ENCODE data around the gene WDR4.
"Not testable (repeated sequence)": the region's sequence is repeated elsewhere in the genome, so short reads cannot be mapped to it uniquely, and the experiment has no call there.

The WDR4 gene

DNA sequence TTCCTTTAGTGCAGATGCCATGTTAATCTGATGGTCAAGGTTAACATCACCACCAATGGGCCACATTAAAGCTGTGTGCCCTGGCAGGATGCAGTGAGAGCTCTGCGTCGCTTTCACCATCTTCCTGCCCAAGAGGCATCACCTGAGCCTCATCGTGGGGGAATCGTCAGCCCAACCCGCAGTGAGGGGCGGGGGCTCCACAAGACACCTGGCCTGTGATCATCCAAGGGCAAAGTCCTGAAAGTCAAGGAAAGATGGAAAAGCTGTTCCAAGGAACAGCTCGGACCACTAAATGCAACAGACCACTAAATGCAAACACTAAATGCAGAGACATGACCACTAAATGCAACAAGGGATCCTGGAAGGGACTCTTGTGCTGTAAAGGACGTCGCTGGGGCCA lies 49.9 kb downstream of the WDR4 start:
- H3K27me3 ChIP-seq (ENCODE audit: control insufficient read depth, insufficient read depth, low read length) = peaks cover 13% of the 10 kb centered on the region; the same call in 1 of the 2 replicates
- no peaks in the 10 kb centered on the region for H3K9me3 ChIP-seq (ENCODE audit: control insufficient read depth, insufficient read depth, low read length)
- H3K27ac ChIP-seq (ENCODE audit: low read depth, low read length) = no peak overlapping the region
- no peaks in the 10 kb centered on the region for H3K36me3 ChIP-seq (ENCODE audit: control insufficient read depth, insufficient read depth, low read length)
- no peak overlapping the region for H3K9ac ChIP-seq (ENCODE audit: low read depth, low read length)
- peaks cover 6% of the 10 kb centered on the region; the same call in 1 of the 2 replicates for H3K4me1 ChIP-seq (ENCODE audit: control insufficient read depth, insufficient read depth, low read length)
- no peak overlapping the region for H3K4me3 ChIP-seq (ENCODE audit: low read depth, low read length)

DNA sequence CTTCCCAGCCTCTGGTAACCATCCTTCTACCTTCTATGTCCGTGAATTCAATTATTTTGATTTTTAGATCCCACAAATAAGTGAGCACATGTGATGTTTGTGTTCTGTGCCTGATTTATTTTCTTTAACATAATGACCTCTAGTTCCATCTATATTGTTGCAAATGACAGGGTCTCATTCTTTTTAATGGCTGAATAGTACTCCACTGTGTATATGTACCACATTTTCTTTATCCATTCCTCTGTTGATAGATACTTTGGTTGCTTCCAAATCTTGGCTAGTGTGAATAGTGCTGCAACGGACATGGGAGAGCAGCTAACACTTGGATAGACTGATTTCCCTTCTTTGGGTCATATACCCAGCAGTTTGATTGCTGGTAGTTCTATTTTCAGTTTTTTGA lies 51.8 kb downstream of the WDR4 start:
- Histone ChIP-seq H3K9me3 (ENCODE audit: control insufficient read depth, insufficient read depth, low read length) (no peaks in the 10 kb centered on the region), H3K4me1 (ENCODE audit: control insufficient read depth, insufficient read depth, low read length) (no peaks in the 10 kb centered on the region), H3K27ac (ENCODE audit: low read depth, low read length) (no peak overlapping the region), H3K36me3 (ENCODE audit: control insufficient read depth, insufficient read depth, low read length) (no peaks in the 10 kb centered on the region), H3K9ac (ENCODE audit: low read depth, low read length) (no peak overlapping the region), H3K4me3 (ENCODE audit: low read depth, low read length) (no peak overlapping the region), H3K27me3 (ENCODE audit: control insufficient read depth, insufficient read depth, low read length) (peaks cover 13% of the 10 kb centered on the region; the same call in 1 of the 2 replicates)

DNA sequence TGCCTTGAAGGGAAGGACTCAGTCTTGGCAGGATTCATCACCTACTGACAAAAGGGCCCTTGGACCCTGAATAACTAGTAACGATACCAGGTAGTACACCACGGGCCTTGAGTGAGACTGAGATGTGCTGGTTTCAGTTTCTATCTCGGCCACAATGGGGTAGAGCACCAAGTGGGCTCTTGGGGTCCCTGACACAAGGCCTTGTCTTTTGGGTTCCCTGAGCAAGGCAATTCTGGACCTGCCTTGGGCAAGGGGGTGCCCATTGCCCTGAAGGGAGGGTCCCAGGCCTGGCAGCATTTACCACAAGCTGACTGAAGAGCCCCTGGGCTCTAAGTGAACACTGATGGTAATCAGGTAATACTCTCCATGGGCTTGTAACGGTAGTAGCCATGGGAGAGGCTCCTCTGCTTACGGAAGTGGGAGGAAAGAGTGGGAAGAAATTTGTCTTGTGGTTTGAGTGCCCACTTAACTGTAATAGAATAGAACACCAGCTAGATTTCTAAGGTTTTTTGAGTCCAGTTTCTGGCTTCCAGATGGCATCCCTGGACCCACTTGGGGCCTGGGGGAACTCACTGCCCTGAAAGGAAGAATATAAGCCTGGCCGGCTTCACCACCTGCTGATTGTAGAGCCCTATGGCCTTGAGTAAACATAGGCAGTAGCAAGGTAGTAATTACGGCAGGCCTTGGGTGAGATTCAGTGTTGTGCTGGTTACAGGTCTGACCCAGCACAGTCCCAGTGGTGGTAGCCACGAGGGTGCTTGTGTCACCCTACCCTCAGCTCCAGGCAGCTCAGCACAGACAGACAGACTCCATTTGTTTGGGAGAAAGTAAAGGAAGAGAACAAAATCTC lies 58.5 kb downstream of the WDR4 start:
- Histone ChIP-seq H3K9ac (ENCODE audit: low read depth, low read length) (no peak overlapping the region), H3K4me1 (ENCODE audit: control insufficient read depth, insufficient read depth, low read length) (no peaks in the 10 kb centered on the region; the same call in 1 of the 2 replicates), H3K27ac (ENCODE audit: low read depth, low read length) (no peak overlapping the region), H3K27me3 (ENCODE audit: control insufficient read depth, insufficient read depth, low read length) (no peaks in the 10 kb centered on the region; the same call in 1 of the 2 replicates), H3K4me3 (ENCODE audit: low read depth, low read length) (no peak overlapping the region), H3K9me3 (ENCODE audit: control insufficient read depth, insufficient read depth, low read length) (peaks cover 9% of the 10 kb centered on the region; the same call in 1 of the 2 replicates), H3K36me3 (ENCODE audit: control insufficient read depth, insufficient read depth, low read length) (no peaks in the 10 kb centered on the region)

DNA sequence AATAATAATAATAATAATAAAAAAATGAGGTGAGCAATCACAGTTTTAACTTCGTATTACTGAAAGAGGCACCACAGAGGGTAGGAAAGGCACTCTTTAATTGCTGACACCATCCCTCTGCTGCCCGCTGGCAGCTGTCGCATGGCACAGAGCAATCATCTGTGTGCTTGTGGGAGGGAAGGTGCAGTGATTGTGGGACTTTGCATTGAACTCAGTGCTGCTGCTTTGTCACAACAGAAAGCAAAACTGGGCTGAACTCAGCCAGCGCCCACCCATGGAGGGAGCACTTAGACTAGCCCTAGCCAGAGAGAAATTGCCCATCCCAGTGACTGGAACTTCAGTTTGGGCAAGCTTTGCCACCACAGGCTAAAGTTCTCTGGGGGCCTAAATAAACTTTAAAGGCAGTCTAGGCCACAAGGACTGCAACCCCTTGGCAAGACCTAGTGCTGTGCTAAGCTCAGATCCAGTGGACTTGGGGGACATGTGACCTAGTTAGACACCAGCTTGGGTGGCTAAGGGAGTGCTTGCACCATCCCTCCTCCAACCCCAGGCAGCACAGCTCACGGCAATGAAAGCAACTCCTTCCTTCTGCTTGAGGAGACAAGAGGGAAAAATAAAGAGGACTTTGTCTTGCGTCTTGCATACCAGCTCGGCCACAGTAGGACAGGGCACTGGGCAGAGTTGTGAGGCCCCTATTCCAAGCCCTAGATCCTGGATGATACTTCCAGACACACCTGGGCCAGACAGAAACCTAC lies 59.3 kb downstream of the WDR4 start:
- H3K36me3 ChIP-seq (ENCODE audit: control insufficient read depth, insufficient read depth, low read length) = no peaks in the 10 kb centered on the region
- H3K4me3 ChIP-seq (ENCODE audit: low read depth, low read length) = no peak overlapping the region
- H3K9ac ChIP-seq (ENCODE audit: low read depth, low read length) = no peak overlapping the region
- H3K27ac ChIP-seq (ENCODE audit: low read depth, low read length) = no peak overlapping the region
- H3K9me3 ChIP-seq (ENCODE audit: control insufficient read depth, insufficient read depth, low read length) = peaks cover 14% of the 10 kb centered on the region; the same call in 1 of the 2 replicates
- no peaks in the 10 kb centered on the region; the same call in 1 of the 2 replicates for H3K27me3 ChIP-seq (ENCODE audit: control insufficient read depth, insufficient read depth, low read length)
- H3K4me1 ChIP-seq (ENCODE audit: control insufficient read depth, insufficient read depth, low read length) = no peaks in the 10 kb centered on the region; the same call in 1 of the 2 replicates

DNA sequence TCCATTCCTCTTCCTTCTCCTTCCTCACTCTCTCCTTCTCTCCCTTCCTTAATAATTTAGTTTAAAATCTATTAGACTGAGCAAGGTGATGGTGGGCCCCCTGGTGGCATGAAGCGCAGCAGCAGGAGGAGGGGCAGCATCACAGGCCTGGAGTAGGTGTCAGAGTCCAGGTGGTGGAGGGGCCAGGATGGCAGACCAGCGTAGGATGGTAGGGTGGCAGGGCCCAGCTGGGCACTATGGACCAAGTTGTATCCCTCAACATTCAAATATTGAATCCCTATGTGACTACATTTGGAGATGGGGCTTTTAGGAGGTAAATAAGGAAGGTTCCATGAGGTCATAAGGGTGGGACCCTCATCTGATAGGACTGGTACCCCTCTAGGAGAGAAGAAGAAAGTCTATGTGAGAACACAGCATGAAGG lies 61.0 kb downstream of the WDR4 start:
- H3K27ac ChIP-seq (ENCODE audit: low read depth, low read length) = no peak overlapping the region
- H3K4me3 ChIP-seq (ENCODE audit: low read depth, low read length) = no peak overlapping the region
- no peak overlapping the region for H3K9ac ChIP-seq (ENCODE audit: low read depth, low read length)
- no peaks in the 10 kb centered on the region; the same call in 1 of the 2 replicates for H3K4me1 ChIP-seq (ENCODE audit: control insufficient read depth, insufficient read depth, low read length)
- peaks cover 25% of the 10 kb centered on the region for H3K9me3 ChIP-seq (ENCODE audit: control insufficient read depth, insufficient read depth, low read length)
- H3K36me3 ChIP-seq (ENCODE audit: control insufficient read depth, insufficient read depth, low read length) = no peaks in the 10 kb centered on the region
- H3K27me3 ChIP-seq (ENCODE audit: control insufficient read depth, insufficient read depth, low read length) = no peaks in the 10 kb centered on the region; the same call in 1 of the 2 replicates

DNA sequence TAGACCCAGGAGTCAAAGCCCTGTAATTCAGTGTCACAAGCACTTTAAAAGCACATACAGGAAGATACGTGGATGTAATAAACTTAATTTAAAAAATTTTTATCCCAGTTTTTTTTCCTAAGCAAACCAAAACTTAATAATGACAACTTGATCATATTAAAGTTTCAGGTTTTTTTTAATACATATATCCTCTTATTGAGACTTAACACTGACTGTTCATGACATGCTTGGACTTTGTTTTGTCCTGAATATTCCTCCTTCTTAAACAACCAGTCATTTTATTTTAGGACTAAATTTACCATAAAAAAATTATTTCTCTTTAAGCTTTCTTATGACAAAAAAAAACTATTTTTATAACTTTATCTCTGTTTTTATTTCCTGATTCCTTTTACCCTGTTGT lies 64.1 kb downstream of the WDR4 start:
- no peaks in the 10 kb centered on the region for H3K4me1 ChIP-seq (ENCODE audit: control insufficient read depth, insufficient read depth, low read length)
- no peaks in the 10 kb centered on the region for H3K36me3 ChIP-seq (ENCODE audit: control insufficient read depth, insufficient read depth, low read length)
- no peak overlapping the region for H3K9ac ChIP-seq (ENCODE audit: low read depth, low read length)
- peaks cover 25% of the 10 kb centered on the region for H3K9me3 ChIP-seq (ENCODE audit: control insufficient read depth, insufficient read depth, low read length)
- no peak overlapping the region for H3K27ac ChIP-seq (ENCODE audit: low read depth, low read length)
- H3K27me3 ChIP-seq (ENCODE audit: control insufficient read depth, insufficient read depth, low read length) = no peaks in the 10 kb centered on the region
- H3K4me3 ChIP-seq (ENCODE audit: low read depth, low read length) = no peak overlapping the region

DNA sequence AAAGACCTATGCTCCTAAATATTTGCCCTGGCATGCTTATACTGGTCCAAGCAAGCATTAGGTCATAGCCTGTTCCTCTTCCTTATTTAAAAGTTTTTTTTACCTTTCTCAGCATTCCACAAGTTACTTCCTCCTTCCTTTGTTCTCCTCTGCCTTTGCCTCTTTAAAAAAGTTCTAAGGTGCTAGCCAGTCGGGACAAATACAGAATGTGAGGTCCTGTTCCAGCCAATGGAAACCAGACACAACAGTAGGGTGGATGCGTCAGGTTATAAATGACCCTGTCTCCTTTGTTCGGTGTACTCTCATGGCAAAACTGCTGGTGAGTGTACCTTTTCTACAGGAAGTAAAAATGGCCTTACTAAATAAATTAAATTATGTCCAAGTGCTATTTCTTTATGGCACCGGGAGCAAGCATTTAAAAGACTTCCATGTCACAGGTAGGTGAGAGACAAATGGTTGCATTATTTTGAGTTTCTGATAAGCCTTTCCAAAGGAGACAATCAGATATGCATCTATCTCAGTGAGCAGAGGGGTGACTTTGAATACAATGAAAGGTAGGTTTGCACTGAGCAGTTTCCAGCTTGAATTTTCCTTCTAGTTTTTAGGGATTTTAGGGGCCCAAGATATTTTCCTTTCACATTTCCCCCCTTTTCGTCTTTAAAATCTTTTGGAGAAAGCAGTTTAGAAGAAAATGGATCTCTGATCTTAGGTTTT lies 66.7 kb downstream of the WDR4 start:
- H3K36me3 ChIP-seq (ENCODE audit: control insufficient read depth, insufficient read depth, low read length); H3K27ac ChIP-seq (ENCODE audit: low read depth, low read length); H3K4me3 ChIP-seq (ENCODE audit: low read depth, low read length); H3K9ac ChIP-seq (ENCODE audit: low read depth, low read length); H3K27me3 ChIP-seq (ENCODE audit: control insufficient read depth, insufficient read depth, low read length): not testable (repeated sequence)
- H3K4me1 ChIP-seq (ENCODE audit: control insufficient read depth, insufficient read depth, low read length) = peaks cover 11% of the 10 kb centered on the region
- peaks cover 25% of the 10 kb centered on the region for H3K9me3 ChIP-seq (ENCODE audit: control insufficient read depth, insufficient read depth, low read length)

DNA sequence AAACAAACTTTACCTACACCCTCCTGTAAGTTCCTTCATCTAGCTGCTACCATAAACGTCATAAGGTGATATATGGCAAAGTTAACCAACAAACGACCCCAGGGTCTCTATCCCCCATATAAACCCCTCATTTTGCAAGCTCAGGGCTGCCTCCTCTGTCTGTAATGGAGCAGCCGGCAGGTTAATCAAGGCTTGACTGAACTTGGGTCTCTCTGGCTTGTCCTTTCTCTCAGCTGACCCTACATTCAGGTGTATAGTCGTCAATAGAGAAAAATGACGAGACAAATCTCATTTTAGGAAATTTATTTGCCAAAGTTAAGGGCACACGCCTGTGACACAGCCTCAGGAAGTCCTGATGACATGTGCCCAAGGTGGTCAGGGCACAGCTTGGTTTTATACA lies 67.4 kb downstream of the WDR4 start:
- no peak overlapping the region for H3K27ac ChIP-seq (ENCODE audit: low read depth, low read length)
- H3K4me1 ChIP-seq (ENCODE audit: control insufficient read depth, insufficient read depth, low read length) = peaks cover 14% of the 10 kb centered on the region
- H3K36me3 ChIP-seq (ENCODE audit: control insufficient read depth, insufficient read depth, low read length) = no peaks in the 10 kb centered on the region
- peaks cover 25% of the 10 kb centered on the region for H3K9me3 ChIP-seq (ENCODE audit: control insufficient read depth, insufficient read depth, low read length)
- H3K4me3 ChIP-seq (ENCODE audit: low read depth, low read length) = no peak overlapping the region
- no peak overlapping the region for H3K9ac ChIP-seq (ENCODE audit: low read depth, low read length)
- H3K27me3 ChIP-seq (ENCODE audit: control insufficient read depth, insufficient read depth, low read length) = no peaks in the 10 kb centered on the region

DNA sequence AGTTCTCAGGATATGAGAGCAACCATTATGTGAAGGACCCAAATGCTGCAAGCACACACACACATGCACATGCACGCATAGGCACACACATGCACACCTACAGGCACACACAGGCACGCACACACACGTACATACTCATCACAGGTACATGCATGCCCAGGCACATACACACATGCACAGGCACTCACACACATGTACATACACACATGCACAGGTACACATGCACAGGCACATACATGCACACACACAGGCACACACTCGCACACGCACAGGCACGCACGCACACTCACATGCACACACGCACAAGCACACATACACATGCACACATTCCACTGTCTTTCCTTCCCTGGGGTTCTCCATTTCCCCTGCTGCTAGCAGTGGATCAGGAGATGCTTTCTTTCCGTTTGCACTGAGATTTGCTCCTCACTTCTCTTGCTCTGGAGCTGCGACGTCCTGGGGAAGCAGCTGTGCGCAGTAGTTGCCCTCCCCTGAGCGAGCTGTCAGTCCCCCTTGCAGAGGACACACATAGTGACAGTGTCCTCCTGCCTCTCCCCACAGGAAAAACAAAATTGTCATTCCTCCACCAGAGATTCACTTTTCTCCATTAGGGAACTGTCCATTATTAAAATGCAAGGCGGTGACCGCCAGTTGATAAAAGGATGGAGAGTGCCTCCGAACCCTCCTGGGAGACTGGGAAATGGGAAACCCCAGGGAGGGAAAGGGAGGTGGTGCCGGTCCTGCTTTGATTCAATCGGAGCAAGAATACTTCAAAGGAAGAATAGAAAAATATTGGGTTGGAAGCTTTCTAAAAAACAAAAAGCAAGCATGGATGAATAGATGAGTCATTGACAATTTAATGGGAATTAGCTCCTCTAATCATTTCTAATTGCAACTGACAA lies 69.5 kb downstream of the WDR4 start:
- Histone ChIP-seq H3K4me1 (ENCODE audit: control insufficient read depth, insufficient read depth, low read length) (peaks cover 27% of the 10 kb centered on the region), H3K27ac (ENCODE audit: low read depth, low read length) (no peak overlapping the region), H3K36me3 (ENCODE audit: control insufficient read depth, insufficient read depth, low read length) (no peaks in the 10 kb centered on the region), H3K27me3 (ENCODE audit: control insufficient read depth, insufficient read depth, low read length) (no peaks in the 10 kb centered on the region), H3K9me3 (ENCODE audit: control insufficient read depth, insufficient read depth, low read length) (peaks cover 9% of the 10 kb centered on the region), H3K4me3 (ENCODE audit: low read depth, low read length) (no peak overlapping the region), H3K9ac (ENCODE audit: low read depth, low read length) (no peak overlapping the region)

DNA sequence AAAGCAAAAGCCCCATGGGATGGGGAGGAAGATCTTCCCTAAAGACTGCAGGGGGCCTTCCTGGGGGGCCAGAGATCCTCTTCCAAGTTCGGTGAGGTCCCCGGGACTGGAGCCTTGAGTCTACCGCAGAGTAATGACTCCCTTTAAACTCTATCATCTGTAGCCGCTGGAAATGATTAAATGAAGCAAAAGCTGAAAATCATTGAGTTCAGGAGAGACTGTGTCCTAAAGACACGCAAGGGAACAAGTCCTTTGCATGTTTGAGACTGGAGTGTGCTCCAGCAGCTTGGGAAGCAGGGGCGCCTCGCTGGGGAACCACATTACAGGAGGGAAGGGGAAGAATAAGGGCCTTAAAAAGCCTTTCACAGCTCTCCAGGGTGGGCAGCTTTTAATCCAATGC lies 70.2 kb downstream of the WDR4 start:
- H3K36me3 ChIP-seq (ENCODE audit: control insufficient read depth, insufficient read depth, low read length) = no peaks in the 10 kb centered on the region
- H3K9me3 ChIP-seq (ENCODE audit: control insufficient read depth, insufficient read depth, low read length) = peaks cover 3% of the 10 kb centered on the region
- H3K4me1 ChIP-seq (ENCODE audit: control insufficient read depth, insufficient read depth, low read length) = peaks cover 27% of the 10 kb centered on the region
- H3K4me3 ChIP-seq (ENCODE audit: low read depth, low read length) = no peak overlapping the region
- H3K9ac ChIP-seq (ENCODE audit: low read depth, low read length) = no peak overlapping the region
- H3K27ac ChIP-seq (ENCODE audit: low read depth, low read length) = no peak overlapping the region
- H3K27me3 ChIP-seq (ENCODE audit: control insufficient read depth, insufficient read depth, low read length) = no peaks in the 10 kb centered on the region
